ENCODE data around the gene EPHX1.
A peak's percentile ranks its signal among the peaks of the same experiment; 100 is the strongest.

EPHX1 gene

GRCh38 chr1:225865514-225865913, 55.6 kb downstream of the EPHX1 start:
- no peak for DNase-seq

- DNase-seq, result peak; percentile 55 to 62
Observed at GRCh38 chr1:225866061-225866837, 56.3 kb downstream of the EPHX1 start.

- DNase-seq, result no peak
Observed at GRCh38 chr1:225866981-225867380, 57.1 kb downstream of the EPHX1 start.

- DNase-seq, result no peak
Observed at GRCh38 chr1:225868631-225869330, 58.9 kb downstream of the EPHX1 start.

GRCh38 chr1:225870911-225871310, 61.0 kb downstream of the EPHX1 start:
- no peak for DNase-seq

- no peak for DNase-seq
Observed at GRCh38 chr1:225871359-225872074, 61.6 kb downstream of the EPHX1 start.

- no peak for DNase-seq
Observed at GRCh38 chr1:225872075-225872430, 62.1 kb downstream of the EPHX1 start.

GRCh38 chr1:225873281-225873850, 63.4 kb downstream of the EPHX1 start:
- DNase-seq, result no peak

GRCh38 chr1:225874431-225874830, 64.5 kb downstream of the EPHX1 start:
- no peak for DNase-seq

- DNase-seq, result no peak
Observed at GRCh38 chr1:225875044-225875815, 65.3 kb downstream of the EPHX1 start.

- DNase-seq, result no peak
Observed at GRCh38 chr1:225876900-225877510, 67.1 kb downstream of the EPHX1 start.

- DNase-seq, result no peak
Observed at GRCh38 chr1:225877580-225877979, 67.7 kb downstream of the EPHX1 start.

- no peak for DNase-seq
Observed at GRCh38 chr1:225878282-225878681, 68.4 kb downstream of the EPHX1 start.

GRCh38 chr1:225879521-225880221, 69.7 kb downstream of the EPHX1 start:
- no peak for DNase-seq

- no peak for DNase-seq
Observed at GRCh38 chr1:225880222-225880588, 70.3 kb downstream of the EPHX1 start.

GRCh38 chr1:225880636-225881035, 70.7 kb downstream of the EPHX1 start:
- no peak for DNase-seq

- peak in 1 of 2 donors; percentile 43 for DNase-seq
Observed at GRCh38 chr1:225881081-225881958, 71.4 kb downstream of the EPHX1 start.

- peak; percentile 79 to 80 for DNase-seq
Observed at GRCh38 chr1:225881959-225882693, 72.2 kb downstream of the EPHX1 start, which contains the start of gene TMEM63A. Gene TMEM63A, minus strand, starts transcription at chr1:225882380. Its CDS starts 4,800 bp downstream, at chr1:225877580.
